ENCODE measurements around the gene ZBTB34.

DNA sequence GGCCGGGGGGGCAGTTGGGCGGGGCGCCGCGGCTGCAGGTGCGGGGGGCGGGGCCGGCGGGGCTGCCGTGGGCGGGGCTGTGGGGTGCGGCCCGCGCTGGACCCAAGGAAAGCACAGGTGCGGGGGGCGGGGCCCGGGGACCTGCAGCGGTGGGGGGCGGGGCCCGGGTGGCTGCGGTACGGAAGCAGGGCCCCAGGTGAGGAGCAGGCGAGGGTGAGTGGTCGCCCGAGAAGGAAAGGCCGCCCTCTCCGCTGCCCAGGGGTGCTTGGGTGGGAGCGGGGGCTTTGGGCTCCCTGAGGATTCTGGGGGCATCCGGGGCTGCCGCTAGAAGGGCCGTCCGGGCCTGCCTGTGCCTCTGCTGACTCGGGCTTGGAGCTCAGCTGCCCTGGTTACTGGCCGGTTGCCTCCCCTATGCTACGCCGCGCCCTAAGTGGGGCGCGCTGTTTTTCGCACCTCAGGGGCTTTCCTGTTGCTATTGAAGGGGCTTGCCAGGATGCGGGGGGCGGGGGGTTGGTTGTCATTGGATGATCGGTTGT is 54.9 kb downstream of the ZBTB34 start:
- TF ChIP-seq, protein P1, sequence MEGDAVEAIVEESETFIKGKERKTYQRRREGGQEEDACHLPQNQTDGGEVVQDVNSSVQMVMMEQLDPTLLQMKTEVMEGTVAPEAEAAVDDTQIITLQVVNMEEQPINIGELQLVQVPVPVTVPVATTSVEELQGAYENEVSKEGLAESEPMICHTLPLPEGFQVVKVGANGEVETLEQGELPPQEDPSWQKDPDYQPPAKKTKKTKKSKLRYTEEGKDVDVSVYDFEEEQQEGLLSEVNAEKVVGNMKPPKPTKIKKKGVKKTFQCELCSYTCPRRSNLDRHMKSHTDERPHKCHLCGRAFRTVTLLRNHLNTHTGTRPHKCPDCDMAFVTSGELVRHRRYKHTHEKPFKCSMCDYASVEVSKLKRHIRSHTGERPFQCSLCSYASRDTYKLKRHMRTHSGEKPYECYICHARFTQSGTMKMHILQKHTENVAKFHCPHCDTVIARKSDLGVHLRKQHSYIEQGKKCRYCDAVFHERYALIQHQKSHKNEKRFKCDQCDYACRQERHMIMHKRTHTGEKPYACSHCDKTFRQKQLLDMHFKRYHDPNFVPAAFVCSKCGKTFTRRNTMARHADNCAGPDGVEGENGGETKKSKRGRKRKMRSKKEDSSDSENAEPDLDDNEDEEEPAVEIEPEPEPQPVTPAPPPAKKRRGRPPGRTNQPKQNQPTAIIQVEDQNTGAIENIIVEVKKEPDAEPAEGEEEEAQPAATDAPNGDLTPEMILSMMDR (IDR thresholded peaks at IDR 0.05), result no peak
- no peak for TF ChIP-seq EZH2 (IDR thresholded peaks at IDR 0.05)

Data from neural progenitor cell (in vitro differentiated cells).